Glomerular visceral epithelial cell (primary cell): ENCODE data around the gene UNC5B.

ENCODE experiments used
- DNase-seq: peaks from one replicate; pipeline ENCODE4 v3.0.0-alpha.2; 2016; ENCODE audit errors: extremely low spot score

The UNC5B gene

DNA sequence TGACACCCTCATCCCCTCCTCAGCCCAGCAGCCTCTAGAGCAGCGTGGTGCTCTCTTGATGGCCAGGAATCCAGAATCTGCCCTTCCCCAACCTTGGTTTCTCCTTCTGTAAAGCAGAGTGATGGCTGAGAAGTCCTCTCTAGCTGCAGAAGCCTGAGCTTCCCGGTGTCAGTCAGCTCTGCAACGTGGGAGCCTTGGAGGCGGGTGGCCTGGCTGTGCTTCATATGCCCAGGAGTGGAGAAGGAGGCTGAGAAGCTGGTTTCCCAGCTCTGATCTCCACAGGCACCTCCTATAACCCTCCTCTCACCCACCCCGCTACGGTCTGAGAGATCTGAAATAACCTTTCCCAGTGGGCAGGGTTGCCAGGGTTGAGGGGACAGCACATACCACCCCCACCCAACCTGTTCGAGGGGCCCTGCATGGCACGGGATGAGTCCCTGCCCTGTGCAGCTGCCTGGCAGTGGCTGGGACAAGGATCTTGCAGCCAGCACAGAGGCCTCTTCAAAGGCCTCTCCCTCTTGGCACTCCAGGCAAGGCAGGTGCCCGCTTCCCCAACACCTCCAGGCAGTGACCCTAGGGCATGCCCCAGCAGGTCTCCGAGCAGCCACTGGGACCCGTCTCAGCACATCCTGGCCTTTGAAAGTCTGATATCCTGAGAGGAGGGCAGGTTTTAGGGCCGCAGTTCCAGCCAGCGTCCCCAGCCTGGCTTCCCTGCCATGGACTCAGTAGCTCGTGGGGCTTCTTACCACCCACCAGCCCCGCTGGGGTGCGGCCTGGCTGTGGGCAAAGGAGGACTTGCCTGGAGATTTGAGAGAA is 88.4 kb downstream of the UNC5B start:
- no peak for DNase-seq

DNA sequence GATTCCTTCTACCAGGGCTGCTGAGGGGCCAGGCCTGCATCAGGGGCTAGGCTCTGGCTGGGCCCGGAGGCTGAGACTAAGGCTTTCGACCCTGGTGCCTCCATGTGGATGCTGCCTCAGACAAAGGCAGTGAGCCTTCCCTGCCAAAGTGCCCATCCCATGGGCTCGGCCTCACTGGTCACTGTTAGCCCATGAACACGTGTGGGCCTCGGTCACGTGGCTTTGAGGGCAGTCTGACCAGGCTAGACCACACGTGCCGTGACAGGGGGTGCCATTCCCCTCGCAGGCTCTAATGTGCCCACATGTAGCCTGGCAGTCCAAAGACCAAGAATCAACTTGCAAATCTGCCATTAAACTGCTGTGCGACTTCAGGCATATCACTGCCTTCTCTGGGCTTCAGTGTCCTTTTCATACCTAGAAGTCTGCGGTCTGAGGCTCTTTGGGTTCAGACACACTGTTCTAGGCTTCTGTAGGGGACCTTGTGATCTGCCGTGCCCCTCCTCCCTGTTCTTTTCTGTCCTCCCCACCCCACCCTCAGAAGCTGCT is 89.1 kb downstream of the UNC5B start:
- DNase-seq: no peak

DNA sequence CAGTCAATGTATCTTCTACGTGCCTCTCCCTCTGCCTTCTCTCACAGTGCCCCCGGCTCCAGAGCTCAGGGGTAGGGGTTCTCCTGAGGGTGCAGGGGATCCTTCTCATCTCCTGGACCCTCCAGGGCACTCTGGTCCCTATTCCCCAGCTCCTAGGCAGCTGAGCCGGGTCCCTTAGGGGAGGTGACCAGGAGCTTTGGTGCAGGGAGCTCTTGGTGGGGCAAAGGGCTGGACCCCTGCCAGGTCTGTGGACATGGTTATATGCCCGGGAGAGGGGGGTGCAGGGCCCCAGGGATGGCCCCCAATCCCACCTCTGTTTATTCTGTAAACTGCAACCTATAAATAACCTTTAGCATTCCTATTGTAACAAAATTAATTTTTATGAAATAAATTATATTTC is 90.1 kb downstream of the UNC5B start:
- no peak for DNase-seq

DNA sequence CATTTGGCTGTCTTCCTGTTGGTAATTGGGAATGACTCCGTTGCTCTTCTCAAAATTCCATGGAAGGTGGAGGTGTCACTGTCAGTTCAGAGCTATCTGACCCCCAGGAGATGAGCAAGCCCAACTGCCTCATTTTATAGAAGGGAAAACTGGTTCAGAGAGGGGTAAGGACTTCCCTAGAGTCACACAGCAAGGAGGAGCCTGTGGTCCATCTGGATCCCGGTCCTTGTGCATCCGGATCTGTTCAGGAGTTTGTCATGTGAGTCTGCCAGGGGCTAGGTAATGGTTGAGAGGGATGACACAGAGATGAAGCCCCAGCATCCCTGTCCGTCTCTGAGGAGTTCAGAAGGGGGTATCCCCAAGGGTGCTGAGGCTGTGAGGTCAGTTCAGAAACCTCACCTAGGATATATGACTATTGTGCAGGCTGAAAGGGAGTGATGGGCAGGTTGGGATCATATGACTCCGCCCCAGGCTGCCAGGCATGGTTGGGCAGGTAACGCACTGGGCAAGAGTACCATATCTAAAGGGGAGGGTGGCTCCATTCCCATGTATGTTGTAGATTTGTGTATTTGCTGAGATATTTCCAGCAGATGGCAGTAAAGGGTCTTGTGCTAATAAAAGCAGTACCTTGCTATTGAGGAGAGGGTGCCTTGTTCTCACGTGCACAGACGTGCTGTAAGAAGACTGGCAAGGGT is 90.7 kb downstream of the UNC5B start:
- peak; percentile 34 for DNase-seq

DNA sequence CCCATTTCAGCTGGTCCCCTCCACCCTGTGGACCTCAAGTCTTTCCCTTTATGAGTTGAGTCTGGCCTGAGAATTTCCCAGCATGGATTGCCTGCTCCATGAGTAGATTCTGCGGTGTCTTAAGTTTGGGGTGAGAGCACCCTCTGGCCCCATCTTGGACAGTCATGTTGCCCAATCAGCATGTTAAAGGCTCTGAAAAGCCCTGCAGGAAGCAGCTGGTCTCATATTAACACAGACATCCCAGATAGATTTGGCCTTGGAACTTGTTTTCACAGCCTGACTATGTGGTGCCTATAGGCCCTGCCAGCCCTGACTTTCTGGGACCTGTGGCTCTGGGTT is 91.2 kb downstream of the UNC5B start:
- no peak for DNase-seq

DNA sequence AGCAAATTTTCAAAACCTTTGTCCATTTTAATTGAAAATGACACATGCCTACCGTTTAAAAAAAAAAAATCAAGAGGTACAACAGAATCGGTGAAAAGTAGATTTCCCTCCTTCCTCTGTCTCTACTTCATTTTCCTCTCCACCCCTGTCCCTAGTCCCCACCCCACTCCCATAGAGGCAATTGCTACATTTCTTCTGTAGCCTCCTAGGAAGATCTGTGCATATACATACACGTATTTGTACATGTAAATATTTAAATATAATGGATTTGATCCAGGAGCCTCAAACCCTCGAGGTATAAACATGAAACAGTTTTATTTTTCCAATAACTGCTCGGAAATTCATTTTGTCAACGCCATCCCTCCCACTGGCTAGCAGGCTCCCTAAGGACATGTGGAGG is 92.5 kb downstream of the UNC5B start:
- DNase-seq: no peak

- no peak for DNase-seq
Observed at GRCh38 chr10:71306979-71307378, 94.6 kb downstream of the UNC5B start.

DNA sequence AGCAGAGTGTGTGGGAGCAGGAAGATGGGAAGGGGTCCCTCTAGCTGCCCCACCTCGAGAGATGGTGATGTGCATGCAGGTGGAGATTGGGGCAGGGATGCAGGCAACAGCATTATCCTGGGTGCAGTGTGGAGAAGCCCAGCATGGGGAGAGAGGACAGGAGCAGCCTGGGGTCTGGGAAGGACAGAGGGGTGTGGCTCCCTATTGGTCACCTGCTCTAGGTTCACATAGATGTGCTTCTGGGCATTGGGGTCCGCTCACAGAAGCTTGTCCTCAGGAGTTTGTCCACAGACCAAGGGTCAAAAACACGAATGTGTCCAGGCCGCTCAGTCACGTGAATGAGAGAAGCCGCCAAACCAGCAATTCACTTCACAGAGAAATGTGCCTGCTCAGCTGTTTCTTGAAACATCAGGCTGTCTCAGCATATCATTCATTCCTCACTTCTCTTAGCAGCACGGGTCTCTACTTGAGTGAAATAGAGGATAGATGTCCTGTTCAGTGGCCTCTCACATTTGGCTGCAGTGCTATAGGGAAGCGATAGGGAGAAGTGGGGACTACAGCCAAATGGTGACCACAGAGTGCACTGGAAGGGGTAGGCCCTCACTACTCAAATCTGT is 95.2 kb downstream of the UNC5B start:
- no peak for DNase-seq

DNA sequence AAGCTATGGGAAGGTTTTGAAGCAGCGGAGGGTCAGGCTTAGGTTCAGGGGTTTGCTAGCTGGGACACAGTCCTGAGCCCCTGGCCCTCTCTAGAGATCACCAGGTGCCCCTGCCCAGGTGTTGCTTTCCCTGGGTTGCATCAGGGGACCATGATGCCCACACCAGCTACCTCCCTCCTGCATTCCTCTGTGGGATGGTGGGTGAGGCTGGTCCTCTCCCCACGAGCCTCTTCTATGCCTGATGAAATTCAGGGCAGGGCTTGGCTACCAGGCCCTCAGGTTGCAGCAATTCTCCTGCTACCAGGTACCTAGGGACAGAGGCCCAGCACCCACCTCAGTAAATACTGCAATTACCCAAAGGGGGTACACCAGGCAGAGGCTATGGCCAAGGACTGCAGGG is 95.9 kb downstream of the UNC5B start:
- no peak for DNase-seq

DNA sequence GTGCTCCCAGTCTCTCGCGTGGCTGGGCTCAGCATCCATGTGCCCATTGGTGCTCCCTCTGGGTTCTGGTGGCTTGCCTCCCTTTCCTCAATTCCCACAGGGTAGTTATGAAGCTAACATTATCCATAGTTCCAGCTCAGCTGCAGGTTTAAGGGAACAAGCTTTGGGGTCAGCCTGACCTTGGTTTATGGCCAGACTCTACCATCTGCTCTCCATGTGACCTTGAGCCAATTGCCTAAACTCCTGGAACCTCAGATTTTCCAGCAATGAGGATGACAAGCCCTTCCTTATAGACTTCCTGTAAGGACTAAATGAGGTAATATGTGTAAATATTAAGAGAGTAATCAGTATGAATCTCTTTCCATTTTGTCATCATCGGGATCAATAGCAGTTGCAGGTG is 96.6 kb downstream of the UNC5B start:
- no peak for DNase-seq

DNA sequence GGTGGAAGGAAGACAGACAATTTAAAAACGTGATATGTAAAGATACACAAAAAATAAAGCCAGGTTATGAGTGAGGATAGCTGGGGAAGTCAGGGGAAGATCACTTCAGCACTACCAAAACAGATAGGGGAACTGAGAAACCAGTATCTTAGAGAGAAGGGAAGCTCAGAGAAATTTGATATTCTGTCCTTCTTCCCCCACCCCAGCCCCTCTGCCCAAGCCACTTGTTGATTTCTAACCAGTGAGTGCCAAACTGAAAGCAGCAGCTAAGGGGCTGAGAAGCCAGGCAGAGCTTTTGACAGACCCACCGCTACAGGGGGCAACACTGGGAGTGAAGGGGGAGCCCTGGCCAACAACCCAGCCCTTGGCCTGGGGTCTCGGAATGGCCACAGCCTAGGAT is 97.5 kb downstream of the UNC5B start:
- DNase-seq: no peak

DNA sequence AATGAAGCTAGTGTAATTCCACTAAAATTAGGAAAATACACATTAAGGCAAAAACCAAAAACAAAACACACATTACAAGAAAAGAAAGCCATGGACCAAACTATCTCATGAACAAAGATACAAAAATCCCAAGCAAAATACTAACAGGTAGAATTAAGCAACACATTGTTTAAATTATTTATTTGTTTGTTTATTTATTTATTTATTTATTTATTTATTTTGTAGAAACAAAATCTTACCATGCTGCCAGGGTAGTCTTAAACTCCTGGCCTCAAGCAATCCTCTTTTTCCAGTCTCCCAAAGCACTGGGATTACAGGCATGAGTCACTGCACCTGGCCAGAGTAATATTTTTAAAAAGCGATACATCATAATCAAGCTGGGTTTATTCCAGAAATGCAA is 99.8 kb downstream of the UNC5B start:
- DNase-seq: no peak

GRCh38 chr10:71312811-71313789 is 100.7 kb downstream of the UNC5B start:
- no peak for DNase-seq

- peak; percentile 39 for DNase-seq
Observed at GRCh38 chr10:71314028-71314693, 101.8 kb downstream of the UNC5B start.

DNA sequence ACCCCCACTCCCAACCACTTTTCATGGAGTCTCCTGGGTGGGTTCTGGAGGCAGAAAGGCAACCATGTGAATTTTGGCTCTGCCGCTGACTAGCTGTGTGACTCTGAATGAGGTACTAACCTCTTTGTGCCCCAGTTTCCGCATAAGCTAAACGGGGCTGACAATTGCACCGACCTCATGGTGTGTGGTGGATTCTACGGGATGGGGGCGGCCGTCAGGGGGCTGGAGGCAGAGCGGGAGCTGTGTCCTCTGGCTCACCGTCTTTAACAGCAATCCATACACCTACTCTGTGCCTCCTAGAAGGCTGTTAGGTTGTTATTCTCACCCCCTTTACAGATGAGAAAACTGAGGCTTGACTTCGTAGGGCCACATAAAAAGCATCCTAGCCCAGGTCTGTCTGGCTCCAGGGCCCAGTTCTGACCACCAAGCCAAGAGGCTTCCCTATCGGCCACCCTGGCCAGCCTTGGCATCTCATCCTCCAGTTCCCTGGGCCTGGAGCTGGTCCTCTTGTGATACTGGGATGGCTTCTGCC is 102.4 kb downstream of the UNC5B start:
- no peak for DNase-seq

- no peak for DNase-seq
Observed at GRCh38 chr10:71316056-71316785, 103.9 kb downstream of the UNC5B start.

GRCh38 chr10:71316786-71317160 is 104.4 kb downstream of the UNC5B start:
- DNase-seq: no peak

GRCh38 chr10:71317739-71318138 is 105.4 kb downstream of the UNC5B start:
- no peak for DNase-seq

GRCh38 chr10:71319042-71319799 is 106.9 kb downstream of the UNC5B start, which contains the start of gene SLC29A3:
TSS of gene SLC29A3 (plus strand) at chr10:71319259. CDS start at chr10:71319310, 51 bp downstream.
- DNase-seq: peak; percentile 74
